Measurements from ENCODE around the gene SPRYD3. TPM values are rescaled to one million over a fixed set of nuclear protein-coding genes. Genes with fewer than 3 reads are reported as not detected.

SPRYD3 gene
- total and polyA plus RNA-seq, 2 experiments from 2014 or later = 4.3 to 5.4 TPM

DNA sequence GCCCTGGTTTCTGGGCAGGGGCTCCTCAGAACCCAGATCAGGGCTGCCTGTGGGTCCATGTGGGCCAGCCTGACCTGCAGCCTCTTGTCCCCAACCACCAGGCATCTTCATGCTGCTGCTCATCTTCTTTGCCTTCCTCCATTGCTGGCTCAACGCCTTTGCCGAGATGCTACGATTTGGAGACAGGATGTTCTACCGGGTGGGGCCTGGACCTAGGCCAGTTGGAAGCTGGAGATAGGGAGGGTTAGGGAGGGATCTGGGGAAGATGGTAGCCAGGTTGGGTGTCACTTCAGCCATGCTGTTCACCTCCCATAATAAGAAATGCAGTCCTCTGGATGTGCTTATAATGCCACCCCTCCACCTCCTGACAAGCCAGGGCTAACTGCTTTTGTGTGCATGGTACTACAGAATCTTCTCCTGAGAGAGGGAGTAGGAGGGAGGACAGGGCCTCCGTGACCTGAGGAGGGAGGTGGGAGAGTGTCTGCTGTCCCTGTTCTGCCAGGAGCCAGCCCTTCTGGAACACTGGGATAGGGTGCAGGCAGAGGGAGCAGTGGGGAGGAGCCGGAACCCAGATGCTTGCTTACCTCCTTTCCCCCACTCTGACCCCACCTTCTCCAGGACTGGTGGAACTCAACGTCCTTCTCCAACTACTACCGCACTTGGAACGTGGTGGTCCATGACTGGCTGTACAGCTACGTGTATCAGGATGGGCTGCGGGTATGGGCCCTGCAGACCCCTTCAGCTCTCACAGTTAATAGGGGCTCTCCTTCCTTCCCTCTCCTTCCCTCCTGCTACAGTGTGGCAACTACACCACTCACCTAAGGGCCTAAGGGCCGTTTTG lies 41.7 kb upstream of the SPRYD3 start (continued):
- TF ChIP-seq, protein P1, sequence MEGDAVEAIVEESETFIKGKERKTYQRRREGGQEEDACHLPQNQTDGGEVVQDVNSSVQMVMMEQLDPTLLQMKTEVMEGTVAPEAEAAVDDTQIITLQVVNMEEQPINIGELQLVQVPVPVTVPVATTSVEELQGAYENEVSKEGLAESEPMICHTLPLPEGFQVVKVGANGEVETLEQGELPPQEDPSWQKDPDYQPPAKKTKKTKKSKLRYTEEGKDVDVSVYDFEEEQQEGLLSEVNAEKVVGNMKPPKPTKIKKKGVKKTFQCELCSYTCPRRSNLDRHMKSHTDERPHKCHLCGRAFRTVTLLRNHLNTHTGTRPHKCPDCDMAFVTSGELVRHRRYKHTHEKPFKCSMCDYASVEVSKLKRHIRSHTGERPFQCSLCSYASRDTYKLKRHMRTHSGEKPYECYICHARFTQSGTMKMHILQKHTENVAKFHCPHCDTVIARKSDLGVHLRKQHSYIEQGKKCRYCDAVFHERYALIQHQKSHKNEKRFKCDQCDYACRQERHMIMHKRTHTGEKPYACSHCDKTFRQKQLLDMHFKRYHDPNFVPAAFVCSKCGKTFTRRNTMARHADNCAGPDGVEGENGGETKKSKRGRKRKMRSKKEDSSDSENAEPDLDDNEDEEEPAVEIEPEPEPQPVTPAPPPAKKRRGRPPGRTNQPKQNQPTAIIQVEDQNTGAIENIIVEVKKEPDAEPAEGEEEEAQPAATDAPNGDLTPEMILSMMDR (conservative IDR thresholded peaks at IDR 0.05; ENCODE audit: low read depth in 2 of 2) = no peak
- TF ChIP-seq ZNF331 (CRISPR knock-in tag; IDR thresholded peaks at IDR 0.05; ENCODE audit: low read depth) = no peak
- TF ChIP-seq, protein P2, sequence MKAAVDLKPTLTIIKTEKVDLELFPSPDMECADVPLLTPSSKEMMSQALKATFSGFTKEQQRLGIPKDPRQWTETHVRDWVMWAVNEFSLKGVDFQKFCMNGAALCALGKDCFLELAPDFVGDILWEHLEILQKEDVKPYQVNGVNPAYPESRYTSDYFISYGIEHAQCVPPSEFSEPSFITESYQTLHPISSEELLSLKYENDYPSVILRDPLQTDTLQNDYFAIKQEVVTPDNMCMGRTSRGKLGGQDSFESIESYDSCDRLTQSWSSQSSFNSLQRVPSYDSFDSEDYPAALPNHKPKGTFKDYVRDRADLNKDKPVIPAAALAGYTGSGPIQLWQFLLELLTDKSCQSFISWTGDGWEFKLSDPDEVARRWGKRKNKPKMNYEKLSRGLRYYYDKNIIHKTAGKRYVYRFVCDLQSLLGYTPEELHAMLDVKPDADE (IDR thresholded peaks at IDR 0.05) = no peak
- TF ChIP-seq, protein P3, sequence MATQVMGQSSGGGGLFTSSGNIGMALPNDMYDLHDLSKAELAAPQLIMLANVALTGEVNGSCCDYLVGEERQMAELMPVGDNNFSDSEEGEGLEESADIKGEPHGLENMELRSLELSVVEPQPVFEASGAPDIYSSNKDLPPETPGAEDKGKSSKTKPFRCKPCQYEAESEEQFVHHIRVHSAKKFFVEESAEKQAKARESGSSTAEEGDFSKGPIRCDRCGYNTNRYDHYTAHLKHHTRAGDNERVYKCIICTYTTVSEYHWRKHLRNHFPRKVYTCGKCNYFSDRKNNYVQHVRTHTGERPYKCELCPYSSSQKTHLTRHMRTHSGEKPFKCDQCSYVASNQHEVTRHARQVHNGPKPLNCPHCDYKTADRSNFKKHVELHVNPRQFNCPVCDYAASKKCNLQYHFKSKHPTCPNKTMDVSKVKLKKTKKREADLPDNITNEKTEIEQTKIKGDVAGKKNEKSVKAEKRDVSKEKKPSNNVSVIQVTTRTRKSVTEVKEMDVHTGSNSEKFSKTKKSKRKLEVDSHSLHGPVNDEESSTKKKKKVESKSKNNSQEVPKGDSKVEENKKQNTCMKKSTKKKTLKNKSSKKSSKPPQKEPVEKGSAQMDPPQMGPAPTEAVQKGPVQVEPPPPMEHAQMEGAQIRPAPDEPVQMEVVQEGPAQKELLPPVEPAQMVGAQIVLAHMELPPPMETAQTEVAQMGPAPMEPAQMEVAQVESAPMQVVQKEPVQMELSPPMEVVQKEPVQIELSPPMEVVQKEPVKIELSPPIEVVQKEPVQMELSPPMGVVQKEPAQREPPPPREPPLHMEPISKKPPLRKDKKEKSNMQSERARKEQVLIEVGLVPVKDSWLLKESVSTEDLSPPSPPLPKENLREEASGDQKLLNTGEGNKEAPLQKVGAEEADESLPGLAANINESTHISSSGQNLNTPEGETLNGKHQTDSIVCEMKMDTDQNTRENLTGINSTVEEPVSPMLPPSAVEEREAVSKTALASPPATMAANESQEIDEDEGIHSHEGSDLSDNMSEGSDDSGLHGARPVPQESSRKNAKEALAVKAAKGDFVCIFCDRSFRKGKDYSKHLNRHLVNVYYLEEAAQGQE (IDR thresholded peaks at IDR 0.05; ENCODE audit: unreplicated experiment) = no peak
- no peak for TF ChIP-seq CREB1 (CRISPR knock-in tag; IDR thresholded peaks at IDR 0.05; ENCODE audit: low read depth)
- no peak for TF ChIP-seq NANOG (IDR thresholded peaks at IDR 0.05; ENCODE audit: borderline replicate concordance)

DNA sequence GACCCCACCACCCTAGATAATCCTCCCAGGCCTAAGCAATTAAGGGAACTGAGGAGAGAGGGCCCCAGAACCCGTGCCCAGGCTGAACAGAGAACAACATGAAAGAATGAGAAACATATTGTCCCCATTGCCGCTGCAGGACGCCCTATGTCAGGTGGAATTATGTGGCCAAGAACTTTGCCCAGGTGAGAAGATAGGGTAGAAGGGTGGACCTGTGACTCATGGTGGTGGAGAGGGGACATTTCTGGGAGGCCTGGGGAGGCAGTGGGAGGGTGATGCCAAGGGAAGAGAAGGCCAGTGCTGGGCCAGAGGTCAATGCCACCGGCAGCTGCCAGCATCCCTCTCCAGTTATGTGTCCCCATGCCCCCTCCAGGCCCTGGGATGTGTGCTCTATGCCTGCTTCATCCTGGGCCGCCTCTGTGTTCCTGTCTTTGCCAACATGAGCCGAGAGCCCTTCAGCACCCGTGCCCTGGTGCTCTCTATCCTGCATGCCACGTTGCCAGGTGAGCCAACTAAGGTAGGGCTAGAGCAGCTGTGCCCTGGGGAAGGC lies 39.6 kb upstream of the SPRYD3 start:
- Histone ChIP-seq H3K4me1 (ENCODE audit: insufficient read depth) (no peaks in the 10 kb centered on the region), H3K4me3 (no peak overlapping the region), H3K27ac (ENCODE audit: low read depth) (no peak overlapping the region), H2AFZ (no peak overlapping the region), H3K4me2 (no peak overlapping the region), H3K27me3 (ENCODE audit: insufficient read depth) (no peaks in the 10 kb centered on the region), H4K20me1 (replicated peaks; ENCODE audit: insufficient read depth) (no peaks in the 10 kb centered on the region), H3K79me2 (replicated peaks; ENCODE audit: insufficient read depth) (no peaks in the 10 kb centered on the region), H3K9me2 (ENCODE audit: insufficient read depth) (peaks cover 3% of the 10 kb centered on the region; the same call in 1 of the 2 replicates), H3K36me3 (ENCODE audit: insufficient read depth) (no peaks in the 10 kb centered on the region), H3F3A (replicated peaks; ENCODE audit: low read depth) (0 out of 2 replicates have a peak, but pooled peaks cover 4% of the 10 kb centered on the region)
- DNase-seq (ENCODE audit: low spot score) (no peak), ATAC-seq (no peak)
- H3K4me1 Mint-ChIP-seq = no peaks in the 10 kb centered on the region; the same call in 2 of the 3 replicates
- H3K36me3 Mint-ChIP-seq (ENCODE audit: low read depth) = no peaks in the 10 kb centered on the region; the same call in 2 of the 3 replicates
- TF ChIP-seq EZH2 (IDR thresholded peaks at IDR 0.05; ENCODE audit: low read depth, unreplicated experiment) = no peak
- TF ChIP-seq, protein P4, sequence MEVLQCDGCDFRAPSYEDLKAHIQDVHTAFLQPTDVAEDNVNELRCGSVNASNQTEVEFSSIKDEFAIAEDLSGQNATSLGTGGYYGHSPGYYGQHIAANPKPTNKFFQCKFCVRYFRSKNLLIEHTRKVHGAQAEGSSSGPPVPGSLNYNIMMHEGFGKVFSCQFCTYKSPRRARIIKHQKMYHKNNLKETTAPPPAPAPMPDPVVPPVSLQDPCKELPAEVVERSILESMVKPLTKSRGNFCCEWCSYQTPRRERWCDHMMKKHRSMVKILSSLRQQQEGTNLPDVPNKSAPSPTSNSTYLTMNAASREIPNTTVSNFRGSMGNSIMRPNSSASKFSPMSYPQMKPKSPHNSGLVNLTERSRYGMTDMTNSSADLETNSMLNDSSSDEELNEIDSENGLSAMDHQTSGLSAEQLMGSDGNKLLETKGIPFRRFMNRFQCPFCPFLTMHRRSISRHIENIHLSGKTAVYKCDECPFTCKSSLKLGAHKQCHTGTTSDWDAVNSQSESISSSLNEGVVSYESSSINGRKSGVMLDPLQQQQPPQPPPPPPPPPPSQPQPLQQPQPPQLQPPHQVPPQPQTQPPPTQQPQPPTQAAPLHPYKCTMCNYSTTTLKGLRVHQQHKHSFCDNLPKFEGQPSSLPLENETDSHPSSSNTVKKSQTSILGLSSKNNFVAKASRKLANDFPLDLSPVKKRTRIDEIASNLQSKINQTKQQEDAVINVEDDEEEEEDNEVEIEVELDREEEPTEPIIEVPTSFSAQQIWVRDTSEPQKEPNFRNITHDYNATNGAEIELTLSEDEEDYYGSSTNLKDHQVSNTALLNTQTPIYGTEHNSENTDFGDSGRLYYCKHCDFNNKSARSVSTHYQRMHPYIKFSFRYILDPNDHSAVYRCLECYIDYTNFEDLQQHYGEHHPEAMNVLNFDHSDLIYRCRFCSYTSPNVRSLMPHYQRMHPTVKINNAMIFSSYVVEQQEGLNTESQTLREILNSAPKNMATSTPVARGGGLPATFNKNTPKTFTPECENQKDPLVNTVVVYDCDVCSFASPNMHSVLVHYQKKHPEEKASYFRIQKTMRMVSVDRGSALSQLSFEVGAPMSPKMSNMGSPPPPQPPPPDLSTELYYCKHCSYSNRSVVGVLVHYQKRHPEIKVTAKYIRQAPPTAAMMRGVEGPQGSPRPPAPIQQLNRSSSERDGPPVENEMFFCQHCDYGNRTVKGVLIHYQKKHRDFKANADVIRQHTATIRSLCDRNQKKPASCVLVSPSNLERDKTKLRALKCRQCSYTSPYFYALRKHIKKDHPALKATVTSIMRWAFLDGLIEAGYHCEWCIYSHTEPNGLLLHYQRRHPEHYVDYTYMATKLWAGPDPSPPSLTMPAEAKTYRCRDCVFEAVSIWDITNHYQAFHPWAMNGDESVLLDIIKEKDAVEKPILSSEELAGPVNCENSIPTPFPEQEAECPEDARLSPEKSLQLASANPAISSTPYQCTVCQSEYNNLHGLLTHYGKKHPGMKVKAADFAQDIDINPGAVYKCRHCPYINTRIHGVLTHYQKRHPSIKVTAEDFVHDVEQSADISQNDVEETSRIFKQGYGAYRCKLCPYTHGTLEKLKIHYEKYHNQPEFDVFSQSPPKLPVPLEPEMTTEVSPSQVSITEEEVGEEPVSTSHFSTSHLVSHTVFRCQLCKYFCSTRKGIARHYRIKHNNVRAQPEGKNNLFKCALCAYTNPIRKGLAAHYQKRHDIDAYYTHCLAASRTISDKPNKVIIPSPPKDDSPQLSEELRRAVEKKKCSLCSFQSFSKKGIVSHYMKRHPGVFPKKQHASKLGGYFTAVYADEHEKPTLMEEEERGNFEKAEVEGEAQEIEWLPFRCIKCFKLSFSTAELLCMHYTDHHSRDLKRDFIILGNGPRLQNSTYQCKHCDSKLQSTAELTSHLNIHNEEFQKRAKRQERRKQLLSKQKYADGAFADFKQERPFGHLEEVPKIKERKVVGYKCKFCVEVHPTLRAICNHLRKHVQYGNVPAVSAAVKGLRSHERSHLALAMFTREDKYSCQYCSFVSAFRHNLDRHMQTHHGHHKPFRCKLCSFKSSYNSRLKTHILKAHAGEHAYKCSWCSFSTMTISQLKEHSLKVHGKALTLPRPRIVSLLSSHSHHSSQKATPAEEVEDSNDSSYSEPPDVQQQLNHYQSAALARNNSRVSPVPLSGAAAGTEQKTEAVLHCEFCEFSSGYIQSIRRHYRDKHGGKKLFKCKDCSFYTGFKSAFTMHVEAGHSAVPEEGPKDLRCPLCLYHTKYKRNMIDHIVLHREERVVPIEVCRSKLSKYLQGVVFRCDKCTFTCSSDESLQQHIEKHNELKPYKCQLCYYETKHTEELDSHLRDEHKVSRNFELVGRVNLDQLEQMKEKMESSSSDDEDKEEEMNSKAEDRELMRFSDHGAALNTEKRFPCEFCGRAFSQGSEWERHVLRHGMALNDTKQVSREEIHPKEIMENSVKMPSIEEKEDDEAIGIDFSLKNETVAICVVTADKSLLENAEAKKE (CRISPR knock-in tag; IDR thresholded peaks at IDR 0.05) = no peak
- TF ChIP-seq STAT1 (IDR thresholded peaks at IDR 0.05; ENCODE audit: unreplicated experiment) = no peak
- H3K27me3 Mint-ChIP-seq (ENCODE audit: insufficient read depth, low read depth, poor library complexity) = peaks cover 11% of the 10 kb centered on the region
- H3K27ac Mint-ChIP-seq = no peak overlapping the region
- H3K4me3 Mint-ChIP-seq = no peak overlapping the region
- H3K9me3 Mint-ChIP-seq = peaks cover 4% of the 10 kb centered on the region; the same call in 2 of the 3 replicates

All from GM23338 (cell line).